ENCODE measurements around the gene SRD5A2.
"Not testable (repeated sequence)": the region's sequence is repeated elsewhere in the genome, so short reads cannot be mapped to it uniquely, and the experiment has no call there.

SRD5A2 gene

GRCh38 chr2:31533036-31533435 lies 47.7 kb downstream of the SRD5A2 start:
- no peak for DNase-seq (ENCODE audit: low spot score)

- DNase-seq (ENCODE audit: low spot score) = no peak
These were observed 49.6 kb downstream of the SRD5A2 start for GRCh38 chr2:31531101-31531500.

GRCh38 chr2:31529256-31529655 lies 51.5 kb downstream of the SRD5A2 start:
- no peak for DNase-seq (ENCODE audit: low spot score)

- DNase-seq (ENCODE audit: low spot score) = no peak
These were observed 51.9 kb downstream of the SRD5A2 start for GRCh38 chr2:31528823-31529222.

- DNase-seq (ENCODE audit: low spot score) = no peak
These were observed 53.6 kb downstream of the SRD5A2 start for GRCh38 chr2:31526946-31527732.

- no peak for DNase-seq (ENCODE audit: low spot score)
These were observed 54.9 kb downstream of the SRD5A2 start for GRCh38 chr2:31525876-31526275.

- no peak for DNase-seq (ENCODE audit: low spot score)
These were observed 56.1 kb downstream of the SRD5A2 start for GRCh38 chr2:31524592-31524991.

- peak; percentile 49 for DNase-seq (ENCODE audit: low spot score)
These were observed 56.8 kb downstream of the SRD5A2 start for GRCh38 chr2:31523871-31524492.

- no peak for DNase-seq (ENCODE audit: low spot score)
These were observed 58.0 kb downstream of the SRD5A2 start for GRCh38 chr2:31522786-31523185.

GRCh38 chr2:31517442-31518203 lies 63.1 kb downstream of the SRD5A2 start:
- no peak for DNase-seq (ENCODE audit: low spot score)

- DNase-seq (ENCODE audit: low spot score) = no peak
These were observed 65.2 kb downstream of the SRD5A2 start for GRCh38 chr2:31515586-31515985.

GRCh38 chr2:31513553-31513952 lies 67.2 kb downstream of the SRD5A2 start:
- DNase-seq (ENCODE audit: low spot score) = no peak

- no peak for DNase-seq (ENCODE audit: low spot score)
These were observed 69.4 kb downstream of the SRD5A2 start for GRCh38 chr2:31511376-31511775.

- no peak for DNase-seq (ENCODE audit: low spot score)
These were observed 75.6 kb downstream of the SRD5A2 start for GRCh38 chr2:31505111-31505510.

- DNase-seq (ENCODE audit: low spot score) = no peak
These were observed 76.4 kb downstream of the SRD5A2 start for GRCh38 chr2:31504311-31504710.

GRCh38 chr2:31496451-31496874 lies 84.3 kb downstream of the SRD5A2 start:
- DNase-seq (ENCODE audit: low spot score) = not testable (repeated sequence)

- DNase-seq (ENCODE audit: low spot score) = not testable (repeated sequence)
These were observed 91.4 kb downstream of the SRD5A2 start for GRCh38 chr2:31489339-31489738.

GRCh38 chr2:31483246-31483645 lies 97.5 kb downstream of the SRD5A2 start:
- DNase-seq (ENCODE audit: low spot score) = no peak

GRCh38 chr2:31476511-31477180 lies 104.1 kb downstream of the SRD5A2 start:
- DNase-seq (ENCODE audit: low spot score) = peak; percentile 28

GRCh38 chr2:31475692-31476091 lies 105.0 kb downstream of the SRD5A2 start:
- peak; percentile 69 for DNase-seq (ENCODE audit: low spot score)

GRCh38 chr2:31474296-31474695 lies 106.4 kb downstream of the SRD5A2 start:
- DNase-seq (ENCODE audit: low spot score) = no peak

All from AG08395 (cell line).